NCI-H2171 (cell line): ENCODE results near the gene TBL3.
"Not testable (repeated sequence)": the region's sequence is repeated elsewhere in the genome, so short reads cannot be mapped to it uniquely, and the experiment has no call there.

ENCODE experiments used
- DNase-seq: peaks from one replicate; lab custom pipeline; 2025; lab: John Stamatoyannopoulos, UW

The TBL3 gene

GRCh38 chr16:1942810-1943726, 28.8 kb upstream of the TBL3 start, which contains the start of gene MSRB1:
TSS of gene MSRB1 (minus strand) at chr16:1943199. CDS start at chr16:1943156, 43 bp downstream.
- DNase-seq = peak; percentile 100

GRCh38 chr16:1944612-1945199, 27.1 kb upstream of the TBL3 start:
- no peak for DNase-seq

- DNase-seq = no peak
Observed at GRCh38 chr16:1945559-1946391, 26.1 kb upstream of the TBL3 start.

- DNase-seq = no peak
Observed at GRCh38 chr16:1946495-1947368, 25.1 kb upstream of the TBL3 start.

- no peak for DNase-seq
Observed at GRCh38 chr16:1947369-1947670, 24.5 kb upstream of the TBL3 start.

- DNase-seq = no peak
Observed at GRCh38 chr16:1949507-1949906, 22.3 kb upstream of the TBL3 start.

- DNase-seq = no peak
Observed at GRCh38 chr16:1950047-1950446, 21.8 kb upstream of the TBL3 start.

GRCh38 chr16:1950559-1950958, 21.3 kb upstream of the TBL3 start:
- DNase-seq = no peak

GRCh38 chr16:1953734-1954133, 18.1 kb upstream of the TBL3 start:
- no peak for DNase-seq

GRCh38 chr16:1957434-1958142, 14.3 kb upstream of the TBL3 start:
- not testable (repeated sequence) for DNase-seq

- not testable (repeated sequence) for DNase-seq
Observed at GRCh38 chr16:1958143-1958491, 13.7 kb upstream of the TBL3 start.

- DNase-seq = no peak
Observed at GRCh38 chr16:1958715-1959268, 13.1 kb upstream of the TBL3 start.

- DNase-seq = peak; percentile 85
Observed at GRCh38 chr16:1959269-1960039, 12.4 kb upstream of the TBL3 start, which contains the start of gene NDUFB10. TSS of gene NDUFB10 (plus strand) at chr16:1959538. CDS start at chr16:1959625, 87 bp downstream.

- DNase-seq = peak; percentile 76
Observed at GRCh38 chr16:1960665-1961630, 10.9 kb upstream of the TBL3 start.

GRCh38 chr16:1961651-1962067, 10.2 kb upstream of the TBL3 start:
- no peak for DNase-seq

GRCh38 chr16:1962161-1963153, 9.4 kb upstream of the TBL3 start:
- DNase-seq = not testable (repeated sequence)

- DNase-seq = no peak
Observed at GRCh38 chr16:1963806-1964505, 7.9 kb upstream of the TBL3 start.
